Activated CD8-positive, alpha-beta memory T cell treated with anti-CD3 and anti-CD28 coated beads, Interleukin-2, amount 50 U/mL, for 1 hour (primary cell): Measurements from ENCODE around the gene TTC34.
"Not testable (repeated sequence)": the region's sequence is repeated elsewhere in the genome, so short reads cannot be mapped to it uniquely, and the experiment has no call there.

Source experiments
- DNase-seq: peaks from one replicate; pipeline ENCODE4 v3.0.0-alpha.2; 2020; ENCODE audit errors: extremely low read depth

The TTC34 gene

DNA sequence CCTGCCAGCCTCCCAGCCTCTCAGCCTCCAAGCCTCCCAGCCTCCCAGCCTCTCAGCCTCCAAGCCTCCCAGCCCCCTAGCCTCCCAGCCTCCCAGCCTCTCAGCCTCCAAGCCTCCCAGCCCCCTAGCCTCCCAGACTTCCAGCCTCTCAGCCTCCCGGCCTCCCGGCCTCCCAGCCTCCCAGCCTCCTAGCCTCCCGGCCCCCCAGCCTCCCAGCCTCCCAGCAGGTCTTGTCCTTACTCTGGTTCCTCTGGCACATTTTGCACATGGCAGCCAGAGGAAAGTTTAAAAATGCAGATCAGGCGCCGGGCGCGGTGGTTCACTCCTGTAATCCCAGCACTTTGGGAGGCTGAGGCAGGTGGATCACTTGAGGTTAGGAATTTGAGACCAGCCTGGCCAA, 2.5 kb downstream of the TTC34 start:
- not testable (repeated sequence) for DNase-seq

DNA sequence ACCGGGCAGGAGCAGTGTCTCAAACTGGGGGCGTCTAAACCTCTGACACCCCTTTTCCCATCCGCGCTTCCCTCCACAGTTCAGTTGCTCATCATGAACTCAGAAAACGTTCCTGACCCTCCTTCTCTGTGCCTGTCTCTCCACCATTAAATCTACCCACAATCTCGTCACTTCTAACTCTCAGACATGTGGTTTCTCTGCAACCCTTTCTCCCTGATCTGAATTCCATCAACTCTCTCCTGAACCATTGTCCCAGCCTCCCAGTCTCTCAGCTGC, 3.8 kb downstream of the TTC34 start:
- no peak for DNase-seq

DNA sequence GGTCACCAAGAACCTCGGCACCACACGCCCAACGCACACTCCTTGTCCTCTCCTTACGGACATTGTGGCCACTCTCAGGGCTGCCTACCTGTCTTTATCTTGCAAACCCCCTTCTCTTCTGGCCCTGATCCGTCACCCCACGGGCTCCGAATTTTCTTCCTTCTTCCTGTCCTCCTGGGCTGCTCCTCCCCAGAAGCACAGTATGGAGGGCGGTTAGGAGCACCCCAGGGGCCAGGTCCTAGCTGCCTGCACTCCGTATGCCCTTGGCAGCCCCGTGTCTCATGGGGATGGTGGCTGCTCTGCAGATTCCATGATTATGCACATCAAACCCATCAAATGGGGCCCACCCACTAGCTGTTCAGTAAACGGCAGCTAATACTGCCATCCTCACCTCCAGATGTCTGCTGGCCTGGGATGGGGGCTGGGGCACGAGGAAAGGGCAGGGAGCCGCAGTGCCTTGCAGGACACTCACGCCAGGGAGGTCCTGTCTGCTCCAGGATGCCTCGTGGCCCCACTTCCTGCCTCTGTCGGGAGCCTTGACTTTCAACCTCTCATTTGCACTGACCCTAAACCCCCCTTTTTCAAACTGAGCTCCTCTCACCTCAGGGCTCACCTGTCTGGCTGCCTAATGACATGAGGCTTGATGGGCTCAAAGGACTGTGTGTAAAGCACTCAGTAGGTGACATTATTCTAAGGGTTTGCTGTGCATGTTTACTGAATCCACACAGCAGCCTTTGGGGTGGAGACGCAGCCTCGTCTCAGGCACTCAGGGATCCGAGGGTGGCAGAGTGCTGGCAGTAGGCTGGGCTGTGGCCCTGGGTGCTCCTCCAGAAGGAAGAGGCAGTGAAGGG, 4.4 kb downstream of the TTC34 start:
- no peak for DNase-seq

DNA sequence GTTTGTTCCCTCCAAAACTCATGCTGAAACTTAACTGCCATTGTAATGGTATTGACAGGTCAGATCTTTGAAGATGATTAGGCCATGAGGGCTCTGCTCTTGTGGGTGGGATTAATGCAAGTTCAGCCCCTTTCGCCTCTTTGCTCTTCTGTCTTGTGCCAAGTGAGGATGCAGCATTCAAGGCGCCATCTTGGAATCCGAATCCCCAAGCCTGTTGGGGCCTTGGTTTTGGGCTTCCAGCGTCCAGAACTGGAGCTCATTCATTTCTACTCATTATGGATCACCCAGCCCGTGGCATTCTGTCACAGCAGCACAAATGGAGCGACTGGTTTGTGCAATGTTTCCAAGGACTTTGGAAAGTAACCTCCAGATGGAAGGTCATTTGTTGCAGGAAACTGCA, 5.6 kb downstream of the TTC34 start:
- no peak for DNase-seq

GRCh38 chr1:2791027-2791760, 10.3 kb downstream of the TTC34 start:
- DNase-seq, result no peak

DNA sequence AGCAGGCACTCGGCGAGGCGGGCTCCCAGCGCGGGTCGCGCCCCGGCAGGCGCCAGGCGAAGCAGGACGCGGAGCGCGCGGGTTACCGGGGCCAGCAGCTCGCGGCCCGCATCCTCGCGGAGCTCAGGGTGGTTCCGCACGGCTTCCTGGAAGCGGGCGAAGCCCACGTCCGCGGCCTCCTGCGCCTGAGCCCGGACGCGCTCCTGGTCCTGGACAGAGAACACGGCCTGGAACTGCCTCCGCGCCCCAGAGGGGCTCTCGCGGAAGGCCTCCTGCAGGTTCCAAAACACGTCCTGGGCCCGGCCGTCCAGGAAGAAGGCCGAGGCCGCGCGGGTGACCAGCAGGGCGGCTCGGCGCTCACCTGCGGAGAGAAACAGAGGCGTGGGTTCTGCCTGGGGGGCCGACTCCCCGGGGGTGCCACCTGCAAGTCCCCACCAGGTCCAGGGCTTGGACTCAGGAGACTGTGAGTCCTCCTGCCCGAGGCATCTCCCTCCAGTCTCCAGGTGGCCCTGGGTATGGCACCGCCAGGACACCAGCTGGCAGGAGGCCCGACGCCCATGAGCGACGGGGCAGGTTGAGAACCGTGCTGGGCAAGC, 11.4 kb downstream of the TTC34 start:
- DNase-seq, result no peak

GRCh38 chr1:2789164-2789985, 12.1 kb downstream of the TTC34 start:
- DNase-seq, result no peak

DNA sequence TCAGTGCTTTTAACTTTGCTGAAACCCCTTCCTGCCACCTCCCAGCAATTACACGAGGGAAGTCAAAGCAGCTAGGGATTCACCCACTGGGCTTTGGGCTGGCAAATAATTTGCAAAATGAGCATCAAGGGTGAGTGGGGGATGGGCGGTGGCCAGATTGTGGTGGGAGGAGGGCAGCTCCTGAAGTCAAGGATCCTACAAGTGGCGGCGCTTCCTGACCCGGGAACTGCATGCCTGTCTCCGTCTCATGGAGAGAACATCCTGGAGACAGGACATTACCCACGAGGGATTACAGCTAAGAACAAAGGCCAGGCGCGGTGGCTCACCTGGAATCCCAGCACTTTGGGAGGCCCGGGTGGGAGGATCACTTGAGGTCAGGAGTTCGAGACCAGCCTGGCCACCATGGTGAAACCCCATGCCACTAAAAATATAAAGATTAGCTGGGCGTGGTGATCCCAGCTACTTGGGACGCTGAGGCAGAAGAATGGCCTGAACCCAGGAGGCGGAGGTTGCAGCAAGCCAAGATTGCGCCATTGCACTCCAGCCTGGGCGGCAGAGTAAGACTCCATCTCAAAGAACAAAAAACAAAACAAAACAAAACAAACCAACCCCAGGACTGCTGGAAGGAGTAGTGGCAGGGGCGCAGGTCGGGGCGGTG, 12.9 kb downstream of the TTC34 start:
- no peak for DNase-seq

GRCh38 chr1:2787163-2787911, 14.2 kb downstream of the TTC34 start:
- no peak for DNase-seq

- DNase-seq, result peak; percentile 23
These were observed 14.9 kb downstream of the TTC34 start for GRCh38 chr1:2786329-2787162.

DNA sequence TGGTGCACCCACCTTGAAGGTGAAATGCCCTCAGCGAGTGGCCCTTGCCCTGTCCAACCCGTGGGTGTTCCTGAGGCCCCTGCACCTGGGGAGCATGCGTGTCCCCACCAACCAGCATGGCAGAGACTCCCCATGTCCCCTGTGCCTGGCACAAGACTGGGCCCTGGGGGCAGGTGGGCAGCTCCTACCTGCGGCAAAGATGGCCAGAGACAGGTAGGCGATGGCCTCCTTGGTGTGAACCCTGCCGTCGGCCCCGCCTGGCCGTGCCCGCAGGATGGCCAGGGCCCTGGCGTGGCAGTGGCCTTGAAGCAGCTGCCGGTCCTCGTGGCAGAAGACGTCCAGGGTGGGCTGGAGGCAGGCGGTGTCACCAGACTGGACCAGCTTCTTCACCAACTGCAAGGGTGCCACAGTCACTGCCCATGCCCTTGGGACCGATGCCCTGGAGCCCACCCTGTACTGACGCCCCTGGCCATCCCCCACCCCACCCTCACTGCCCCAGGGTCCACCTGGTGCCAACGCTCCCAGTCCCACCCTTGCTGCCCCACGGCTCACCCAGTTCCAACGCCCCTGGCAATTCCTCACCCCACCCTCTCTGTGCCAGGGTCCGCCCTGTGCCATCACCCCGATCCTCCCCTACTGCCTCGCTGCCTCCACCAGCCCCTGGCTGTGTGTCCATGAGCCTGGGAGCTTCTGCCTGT, 15.7 kb downstream of the TTC34 start:
- DNase-seq, result no peak

- no peak for DNase-seq
These were observed 16.5 kb downstream of the TTC34 start for GRCh38 chr1:2784854-2785630.

DNA sequence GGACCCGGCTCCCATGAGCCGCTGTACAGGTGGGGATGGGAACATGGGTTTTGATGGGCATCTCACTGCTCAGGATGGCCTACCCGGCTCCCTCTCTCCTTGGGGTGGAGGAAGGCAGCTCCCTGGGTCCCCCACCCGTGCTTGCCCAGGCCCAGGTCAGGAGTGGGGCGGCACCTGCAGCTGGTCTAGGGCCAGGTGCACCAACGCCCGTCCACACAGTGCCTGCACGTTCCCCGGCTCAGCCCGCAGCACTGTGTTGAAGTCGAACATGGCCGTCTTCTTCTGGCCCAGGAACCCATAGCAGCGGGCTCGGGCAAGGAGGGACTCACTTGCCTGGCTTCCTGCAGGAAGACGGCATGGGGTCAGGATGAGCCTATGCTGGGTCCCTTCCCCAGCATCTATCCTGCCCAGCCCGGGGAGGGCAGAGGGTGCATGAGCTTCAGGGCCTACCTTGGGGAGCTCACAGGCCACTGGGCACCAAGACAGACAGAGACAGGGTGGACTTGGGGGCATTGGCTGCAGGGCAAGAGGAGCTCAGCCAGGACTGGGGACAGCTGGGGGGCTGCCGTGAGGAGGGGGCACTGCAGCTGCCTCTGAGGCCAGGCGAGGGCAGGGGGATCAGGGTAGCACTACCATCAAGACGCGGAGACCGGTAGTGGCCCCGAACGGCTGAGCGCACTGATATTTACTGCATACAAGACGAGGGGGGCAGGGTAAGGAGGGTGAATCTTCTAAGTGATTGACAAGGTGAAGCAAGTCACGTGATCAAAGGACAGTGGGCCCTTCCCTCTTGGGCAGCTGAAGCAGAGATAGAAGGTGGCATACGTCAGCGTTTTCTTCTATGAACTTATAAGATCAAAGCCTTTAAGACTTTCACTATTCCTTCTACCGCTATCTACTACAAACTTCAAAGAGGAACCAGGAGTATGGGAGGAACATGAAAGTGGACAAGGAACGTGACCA, 17.8 kb downstream of the TTC34 start:
- no peak for DNase-seq

DNA sequence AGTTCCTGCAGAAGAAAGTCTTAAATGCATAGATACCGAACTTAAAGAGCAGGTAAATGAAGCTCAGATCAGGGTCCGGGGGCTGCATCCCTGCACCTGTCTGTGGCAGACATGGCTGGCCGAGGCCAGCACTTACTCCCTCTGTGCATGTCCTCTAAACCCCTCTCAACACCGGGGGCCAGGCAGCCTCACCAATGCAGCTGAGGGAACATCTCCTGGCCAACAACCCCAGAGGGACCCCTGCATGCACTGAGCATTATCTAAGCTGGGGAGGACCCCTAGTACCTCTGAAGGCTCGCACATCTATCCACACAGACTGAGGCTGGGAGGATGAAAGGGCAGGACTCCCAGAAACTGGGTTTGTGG, 18.4 kb downstream of the TTC34 start:
- DNase-seq, result no peak

- DNase-seq, result no peak
These were observed 19.9 kb downstream of the TTC34 start for GRCh38 chr1:2781627-2782026.

DNA sequence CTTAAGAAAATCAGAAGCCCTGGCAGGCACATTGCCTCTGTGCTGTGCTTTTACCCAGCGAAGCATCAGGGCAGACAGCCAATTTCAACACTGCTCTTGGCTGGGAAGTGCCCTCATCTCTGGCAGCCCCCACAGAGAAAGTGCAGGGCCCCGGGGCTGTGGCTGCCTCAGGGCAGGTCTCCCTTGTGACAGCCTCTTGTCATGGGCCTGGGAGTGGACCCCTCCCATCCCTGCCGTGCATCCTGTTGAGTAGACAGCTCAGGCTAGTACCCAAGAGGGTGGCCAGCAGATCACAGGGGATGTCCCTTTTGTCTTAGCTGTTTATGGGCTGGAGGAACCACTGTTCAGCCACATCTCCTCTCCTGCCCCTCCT, 23.3 kb downstream of the TTC34 start:
- no peak for DNase-seq

DNA sequence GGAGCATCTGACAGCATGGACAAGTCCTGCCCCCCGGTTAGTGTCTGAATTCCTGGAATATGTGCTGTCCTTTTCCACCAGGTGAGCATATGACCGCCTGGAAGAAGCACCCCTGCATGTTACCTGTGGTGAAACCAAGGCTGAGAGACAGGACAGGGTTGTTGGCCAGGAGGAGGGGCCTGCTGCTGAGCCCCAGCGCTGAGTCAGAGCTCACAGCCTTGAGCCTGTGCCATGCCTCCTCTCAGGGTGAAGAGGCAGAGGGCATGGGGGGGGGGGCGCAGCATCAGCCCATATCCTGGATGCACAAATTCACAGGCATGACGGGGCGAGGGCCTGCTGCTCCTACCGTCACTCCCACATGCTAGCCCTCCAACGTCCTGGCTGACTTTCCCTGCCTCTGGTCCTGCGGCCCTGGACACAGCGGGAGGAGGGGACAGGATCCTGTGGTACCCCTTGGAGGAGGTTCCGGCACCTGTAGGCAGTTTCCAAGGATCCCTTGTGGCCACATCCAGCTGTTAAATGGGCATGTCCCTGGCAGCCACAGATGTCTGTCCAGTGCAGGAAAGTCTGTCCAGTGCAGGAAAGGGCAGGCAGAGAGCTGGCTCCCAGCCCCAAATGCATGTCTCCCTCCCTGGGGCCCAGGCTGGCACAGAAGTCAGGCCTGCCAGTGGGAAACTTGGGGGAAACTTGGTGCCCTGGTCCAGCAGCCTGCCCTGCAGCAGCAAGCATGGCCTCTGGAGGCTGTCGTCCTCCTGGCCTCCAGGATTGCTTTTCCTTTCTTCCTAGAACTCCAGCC, 23.9 kb downstream of the TTC34 start:
- DNase-seq, result no peak
